CD4-positive, CD25-positive, alpha-beta regulatory T cell (primary cell): ENCODE measurements around the gene TAS2R42. TPM values are rescaled to one million over a fixed set of nuclear protein-coding genes. Genes with fewer than 3 reads are reported as not detected.

Experiments
- ATAC-seq, 2 donors: fragments of 150-1000 bp; cut with Tn5 transposase; one replicate each; pipeline ENCODE4 v1.10.0; 2021; ENCODE audit warnings: low read depth in 2 of 2, moderate number of reproducible peaks in 2 of 2, moderate library complexity in 1 of 2
- DNase-seq, 3 donors: peaks; one replicate each; pipeline versions ENCODE4 v3.0.0 to v3.0.0-alpha.2; 2012 to 2022; ENCODE audit warnings: mixed read lengths in 1 of 3
- H3K27ac ChIP-seq: one replicate; pipeline ENCODE4 v1.7.0; 2013; ENCODE audit warnings: mild to moderate bottlenecking, low read length; ENCODE audit not compliant: insufficient read depth, poor library complexity, severe bottlenecking
- H3K27me3 ChIP-seq: one replicate; pipeline ENCODE4 v1.7.0; 2013; ENCODE audit warnings: low read length; ENCODE audit not compliant: control insufficient read depth, insufficient read depth
- H3K36me3 ChIP-seq: one replicate; pipeline ENCODE4 v1.7.0; 2013; ENCODE audit warnings: mild to moderate bottlenecking, low read length, moderate library complexity; ENCODE audit not compliant: control insufficient read depth, insufficient read depth
- H3K4me1 ChIP-seq: 2 replicates; pipeline ENCODE4 v1.7.0; 2013; ENCODE audit warnings: mild to moderate bottlenecking, low read length; ENCODE audit not compliant: insufficient read depth, control insufficient read depth, poor library complexity, severe bottlenecking
- H3K4me3 ChIP-seq: one replicate; pipeline ENCODE4 v1.7.0; 2013; ENCODE audit warnings: low read depth, mild to moderate bottlenecking, low read length, moderate library complexity
- H3K9me3 ChIP-seq, 2 experiments: 1 replicate in 1 of 2; 2 replicates in 1 of 2; pipeline ENCODE4 v1.7.0; 2013; ENCODE audit warnings: low read length in 2 of 2, mild to moderate bottlenecking in 1 of 2, moderate library complexity in 1 of 2; ENCODE audit not compliant: control insufficient read depth in 2 of 2
- H3K27ac Mint-ChIP-seq, 3 donors: one replicate each; pipeline ENCODE4 v1.8.0; 2020 to 2022; ENCODE audit warnings: mild to moderate bottlenecking in 3 of 3, mixed read lengths in 3 of 3, moderate library complexity in 2 of 3
- H3K27me3 Mint-ChIP-seq: one replicate; pipeline ENCODE4 v1.8.0; 2022; ENCODE audit warnings: mild to moderate bottlenecking, mixed read lengths
- H3K36me3 Mint-ChIP-seq: one replicate; pipeline ENCODE4 v1.8.0; 2020; ENCODE audit warnings: mixed read lengths
- H3K4me1 Mint-ChIP-seq, 4 donors: one replicate each; pipeline ENCODE4 v1.8.0; 2020 to 2022; ENCODE audit warnings: mixed read lengths in 4 of 4, mild to moderate bottlenecking in 1 of 4
- H3K4me3 Mint-ChIP-seq, 4 donors: one replicate each; pipeline ENCODE4 v1.8.0; 2020 to 2022; ENCODE audit warnings: mild to moderate bottlenecking in 4 of 4, mixed read lengths in 4 of 4, moderate library complexity in 3 of 4
- H3K9me3 Mint-ChIP-seq, 7 donors: one replicate each; pipeline ENCODE4 v1.8.0; 2020 to 2022; ENCODE audit warnings: mixed read lengths in 7 of 7, mild to moderate bottlenecking in 3 of 7, moderate library complexity in 2 of 7
- polyA plus RNA-seq, 4 donors: library from polyadenylated mRNA; unstranded; fragments of 300-500 nt; fragmentation: Illumina TruSeq; gene quantifications; one replicate each; pipeline ENCODE4 v1.2.3, GENCODE V29; 2021
- total RNA-seq: library from RNA; stranded (reverse); gene quantifications from one replicate; pipeline ENCODE4 v1.2.3, GENCODE V29; 2022

The TAS2R42 gene, protein sequence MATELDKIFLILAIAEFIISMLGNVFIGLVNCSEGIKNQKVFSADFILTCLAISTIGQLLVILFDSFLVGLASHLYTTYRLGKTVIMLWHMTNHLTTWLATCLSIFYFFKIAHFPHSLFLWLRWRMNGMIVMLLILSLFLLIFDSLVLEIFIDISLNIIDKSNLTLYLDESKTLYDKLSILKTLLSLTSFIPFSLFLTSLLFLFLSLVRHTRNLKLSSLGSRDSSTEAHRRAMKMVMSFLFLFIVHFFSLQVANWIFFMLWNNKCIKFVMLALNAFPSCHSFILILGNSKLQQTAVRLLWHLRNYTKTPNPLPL
- total RNA-seq (not detected), polyA plus RNA-seq (not detected)

DNA sequence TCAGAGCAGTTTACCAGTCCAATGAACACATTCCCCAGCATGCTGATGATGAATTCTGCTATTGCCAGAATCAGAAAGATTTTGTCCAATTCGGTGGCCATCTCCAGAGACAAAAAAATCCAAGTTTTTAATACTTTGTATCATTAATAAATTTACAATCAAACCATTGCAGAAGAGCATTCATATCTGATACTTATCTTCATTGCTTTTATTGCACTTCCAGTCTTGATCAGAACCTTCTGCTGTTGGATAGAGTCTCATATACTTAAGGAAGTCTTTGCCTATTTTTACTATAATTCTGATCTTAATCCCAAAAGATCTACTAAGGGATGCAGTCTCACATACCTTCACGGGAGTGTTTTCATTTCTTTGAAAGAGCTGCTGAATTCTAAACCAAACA, at the start of gene TAS2R42:
Gene TAS2R42, minus strand, starts transcription at position 101 of the 400 bp plus-strand sequence. Its CDS starts 0 bp downstream, at position 101.
- peaks cover 12% of the 10 kb centered on the region for H3K36me3 Mint-ChIP-seq

GRCh38 chr12:11233532-11233931, 46.8 kb upstream of the TAS2R42 start:
- Mint-ChIP-seq H3K4me3 (no peak overlapping the region), H3K4me1 (no peaks in the 10 kb centered on the region), H3K27me3 (no peaks in the 10 kb centered on the region), H3K27ac (no peak overlapping the region), H3K9me3 (peaks cover 0 to 4% (median 1%) of the 10 kb centered on the region in 7 donors), H3K36me3 (peaks cover 4% of the 10 kb centered on the region)
- ATAC-seq = no peak
- H3K4me1 ChIP-seq = no peaks in the 10 kb centered on the region
- H3K9me3 ChIP-seq = no peaks in the 10 kb centered on the region
- DNase-seq = no peak
- H3K4me3 ChIP-seq = no peak overlapping the region
- H3K27ac ChIP-seq = no peak overlapping the region
- H3K27me3 ChIP-seq = no peaks in the 10 kb centered on the region
- H3K36me3 ChIP-seq = no peaks in the 10 kb centered on the region

More for the DNA sequence above, at the start of gene TAS2R42:
- Histone ChIP-seq H3K36me3 (no peaks in the 10 kb centered on the region), H3K4me3 (no peak within 1 kb of the TSS), H3K27me3 (no peaks in the 10 kb centered on the region), H3K27ac (no peak within 1 kb of the TSS), H3K9me3 (no peaks in the 10 kb centered on the region), H3K4me1 (no peaks in the 10 kb centered on the region)
- H3K4me1 Mint-ChIP-seq = peaks cover 0 to 4% (median 0%) of the 10 kb centered on the region in 4 donors
- no peak within 1 kb of the TSS for H3K27ac Mint-ChIP-seq
- DNase-seq = no peak
- no peaks in the 10 kb centered on the region for H3K9me3 Mint-ChIP-seq
- H3K27me3 Mint-ChIP-seq = no peaks in the 10 kb centered on the region
- no peak for ATAC-seq
- no peak within 1 kb of the TSS for H3K4me3 Mint-ChIP-seq

- Histone ChIP-seq H3K4me3 (no peak overlapping the region), H3K36me3 (no peaks in the 10 kb centered on the region), H3K27me3 (no peaks in the 10 kb centered on the region), H3K27ac (no peak overlapping the region), H3K9me3 (no peaks in the 10 kb centered on the region), H3K4me1 (no peaks in the 10 kb centered on the region)
- Mint-ChIP-seq H3K27ac (peak overlapping the region in 1 of 3 donors; percentile 20), H3K4me1 (peaks cover 0 to 4% (median 0%) of the 10 kb centered on the region in 4 donors), H3K27me3 (peaks cover 5% of the 10 kb centered on the region), H3K9me3 (peaks cover 0 to 4% (median 0%) of the 10 kb centered on the region in 7 donors), H3K36me3 (peaks cover 4% of the 10 kb centered on the region), H3K4me3 (no peak overlapping the region)
- ATAC-seq (no peak), DNase-seq (peak; percentile 2 to 37 (median 9))
Measured at GRCh38 chr12:11228296-11228879, 41.7 kb upstream of the TAS2R42 start.

GRCh38 chr12:11227373-11227772, 40.6 kb upstream of the TAS2R42 start:
- no peaks in the 10 kb centered on the region for H3K36me3 ChIP-seq
- H3K27me3 ChIP-seq = no peaks in the 10 kb centered on the region
- Mint-ChIP-seq H3K27ac (no peak overlapping the region), H3K36me3 (peaks cover 4% of the 10 kb centered on the region), H3K9me3 (peaks cover 0 to 8% (median 0%) of the 10 kb centered on the region in 7 donors), H3K4me3 (no peak overlapping the region), H3K4me1 (peaks cover 0 to 4% (median 0%) of the 10 kb centered on the region in 4 donors), H3K27me3 (peaks cover 5% of the 10 kb centered on the region)
- no peaks in the 10 kb centered on the region for H3K4me1 ChIP-seq
- no peaks in the 10 kb centered on the region for H3K9me3 ChIP-seq
- no peak overlapping the region for H3K27ac ChIP-seq
- H3K4me3 ChIP-seq = no peak overlapping the region
- ATAC-seq (no peak), DNase-seq (no peak)

- no peaks in the 10 kb centered on the region for H3K27me3 ChIP-seq
- DNase-seq (no peak), ATAC-seq (no peak)
- Mint-ChIP-seq H3K36me3 (peaks cover 7% of the 10 kb centered on the region), H3K4me3 (no peak overlapping the region), H3K27me3 (no peaks in the 10 kb centered on the region), H3K4me1 (no peaks in the 10 kb centered on the region), H3K9me3 (peaks cover 0 to 6% (median 1%) of the 10 kb centered on the region in 7 donors), H3K27ac (no peak overlapping the region)
- H3K27ac ChIP-seq = no peak overlapping the region
- peaks cover 0 to 2% of the 10 kb centered on the region in 2 experiments for H3K9me3 ChIP-seq
- H3K4me1 ChIP-seq = no peaks in the 10 kb centered on the region
- no peak overlapping the region for H3K4me3 ChIP-seq
- no peaks in the 10 kb centered on the region for H3K36me3 ChIP-seq
Measured at GRCh38 chr12:11209113-11209512, 22.4 kb upstream of the TAS2R42 start.

DNA sequence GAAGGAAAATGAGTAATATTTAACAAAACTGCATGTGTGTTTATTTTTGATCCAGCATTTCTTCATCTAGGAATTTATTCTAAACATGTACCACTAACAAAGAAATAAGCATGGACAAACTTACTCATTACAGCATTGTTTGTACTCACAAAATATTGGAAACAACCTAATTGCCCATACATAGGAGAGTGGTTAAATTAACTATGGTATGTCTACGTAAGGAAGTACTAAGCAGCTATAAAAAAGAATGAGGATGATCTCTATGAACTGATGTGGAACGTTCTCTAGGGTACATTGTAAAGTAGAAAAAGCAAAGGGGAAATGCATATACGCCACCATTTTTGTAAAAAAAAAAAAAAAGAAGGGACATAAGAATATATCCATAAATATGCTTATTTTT, 17.4 kb upstream of the TAS2R42 start:
- Mint-ChIP-seq H3K36me3 (no peaks in the 10 kb centered on the region), H3K27ac (no peak overlapping the region), H3K27me3 (no peaks in the 10 kb centered on the region), H3K4me3 (no peak overlapping the region), H3K4me1 (no peaks in the 10 kb centered on the region), H3K9me3 (no peaks in the 10 kb centered on the region)
- Histone ChIP-seq H3K4me1 (no peaks in the 10 kb centered on the region), H3K36me3 (no peaks in the 10 kb centered on the region), H3K9me3 (peaks cover 0 to 3% of the 10 kb centered on the region in 2 experiments), H3K27ac (no peak overlapping the region), H3K4me3 (no peak overlapping the region), H3K27me3 (no peaks in the 10 kb centered on the region)
- DNase-seq (no peak), ATAC-seq (no peak)

DNA sequence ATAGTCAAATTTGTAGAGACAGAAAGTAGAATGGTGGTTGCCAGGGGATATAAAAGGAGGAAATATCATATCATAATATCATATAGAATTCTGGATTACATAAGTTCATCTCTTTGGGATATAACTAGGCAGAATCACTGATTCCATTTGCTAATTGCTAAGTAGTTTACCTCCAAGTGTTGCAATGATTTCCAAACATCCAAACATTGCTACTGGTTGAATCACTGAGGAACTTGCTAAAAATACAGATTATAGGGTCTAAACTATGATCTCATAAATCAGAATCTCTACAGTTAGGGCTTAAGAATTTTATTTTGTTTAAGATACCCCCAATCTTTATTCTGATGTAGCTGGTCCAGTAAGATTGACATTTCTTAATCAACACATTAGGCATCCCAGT, 16.1 kb upstream of the TAS2R42 start:
- no peaks in the 10 kb centered on the region for H3K27me3 Mint-ChIP-seq
- H3K4me3 Mint-ChIP-seq = no peak overlapping the region
- H3K4me1 Mint-ChIP-seq = no peaks in the 10 kb centered on the region
- Histone ChIP-seq H3K9me3 (peaks cover 0 to 3% of the 10 kb centered on the region in 2 experiments), H3K36me3 (no peaks in the 10 kb centered on the region), H3K27me3 (no peaks in the 10 kb centered on the region), H3K4me3 (no peak overlapping the region), H3K4me1 (no peaks in the 10 kb centered on the region), H3K27ac (no peak overlapping the region)
- no peak for DNase-seq
- ATAC-seq = no peak
- H3K9me3 Mint-ChIP-seq = no peaks in the 10 kb centered on the region
- no peak overlapping the region for H3K27ac Mint-ChIP-seq
- H3K36me3 Mint-ChIP-seq = no peaks in the 10 kb centered on the region

DNA sequence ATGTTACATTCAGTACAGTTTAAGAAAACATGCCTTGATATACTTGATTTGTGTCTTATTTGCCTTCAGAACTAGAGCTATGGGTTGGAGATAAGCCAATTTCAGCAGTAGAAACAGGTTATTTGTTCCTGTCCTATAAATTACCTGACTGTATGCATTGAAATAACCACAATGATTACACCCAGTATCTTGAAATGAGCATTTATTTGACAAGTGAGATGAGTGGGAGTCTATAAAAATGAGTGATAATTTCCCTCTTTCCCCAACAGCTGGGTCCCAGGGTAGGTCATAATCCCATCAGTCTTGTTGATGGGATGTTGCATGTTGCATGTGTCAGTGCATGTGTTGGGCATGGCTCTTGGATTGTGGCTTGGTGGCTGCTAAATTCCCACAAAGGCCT, 3.7 kb downstream of the TAS2R42 start:
- Mint-ChIP-seq H3K4me1 (peaks cover 0 to 9% (median 1%) of the 10 kb centered on the region in 4 donors), H3K9me3 (no peaks in the 10 kb centered on the region), H3K36me3 (peaks cover 5% of the 10 kb centered on the region), H3K27me3 (no peaks in the 10 kb centered on the region), H3K4me3 (no peak overlapping the region), H3K27ac (no peak overlapping the region)
- Histone ChIP-seq H3K27ac (no peak overlapping the region), H3K36me3 (no peaks in the 10 kb centered on the region), H3K27me3 (no peaks in the 10 kb centered on the region), H3K4me1 (no peaks in the 10 kb centered on the region), H3K4me3 (no peak overlapping the region), H3K9me3 (no peaks in the 10 kb centered on the region)
- DNase-seq (no peak), ATAC-seq (no peak)
